ENCODE data around the gene TSPAN1. TPM values are rescaled to one million over a fixed set of nuclear protein-coding genes. Genes with fewer than 3 reads are reported as not detected.

The TSPAN1 gene
- 12.2 and 13.9 TPM in 2 replicates for polyA plus RNA-seq (2012; rRNA removed)
- polyA plus RNA-seq (2012; cell fraction: cytosol; rRNA removed) = 9.8 and 13.5 TPM in 2 replicates
- 10.2 and 14.0 TPM in 2 replicates for polyA plus RNA-seq (2012; cell fraction: nucleus; rRNA removed)

GRCh38 chr1:46174448-46175231 is at the start of gene TSPAN1:
Gene TSPAN1, plus strand, starts transcription at chr1:46175087. Its CDS starts 6,021 bp downstream, at chr1:46181108.
- Histone ChIP-seq H3K4me1 (ENCODE audit: control insufficient read depth in 1 of 2, insufficient read depth in 2 of 2, low read depth in 1 of 2, low read length in 1 of 2) (peaks cover 7 to 9% of the 10 kb centered on the region in 2 experiments; a peak in 2 of 4 replicates), H3K27ac (ENCODE audit: low read depth in 2 of 2, low read length in 1 of 2) (no peak within 1 kb of the TSS), H4K20me1 (ENCODE audit: insufficient read depth) (no peaks in the 10 kb centered on the region), H3K4me2 (no peak within 1 kb of the TSS), H3K9me2 (no peaks in the 10 kb centered on the region), H3K27me3 (ENCODE audit: insufficient read depth) (no peaks in the 10 kb centered on the region), H2AFZ (ENCODE audit: low read depth) (no peak within 1 kb of the TSS), H3K9ac (no peak within 1 kb of the TSS), H3K79me2 (ENCODE audit: insufficient read depth) (no peaks in the 10 kb centered on the region), H3K4me3 (ENCODE audit: low read depth in 2 of 2, low read length in 1 of 2) (no peak within 1 kb of the TSS), H3F3A (replicated peaks; ENCODE audit: insufficient read depth) (peaks cover 5% of the 10 kb centered on the region), H3K9me3 (no peaks in the 10 kb centered on the region), H3K36me3 (replicated peaks in 1 of 2; ENCODE audit: control insufficient read depth in 1 of 2, insufficient read depth in 2 of 2, low read length in 1 of 2) (no peaks in the 10 kb centered on the region)
- TF ChIP-seq CTCF (IDR thresholded peaks at IDR 0.05) (no peak), RFX5 (IDR thresholded peaks at IDR 0.05; ENCODE audit: low read length) (no peak), MEF2A (IDR thresholded peaks at IDR 0.05; ENCODE audit: borderline replicate concordance, low read depth) (no peak)
- ChIA-PET POLR2A (interaction anchor here (0.6 kb wide), 1 partner anchor 12 kb away, joined by 3 read pairs; no protein-coding TSS in a partner anchor), CTCF (interaction anchor here (0.6 to 1.7 kb wide), 4 partner anchors 49 to 138 kb away, joined by 3 to 5 read pairs (median 4); no protein-coding TSS in a partner anchor)
- DNase-seq = no peak
- 91% methylated on average over 11 of the region's 11 CpGs for WGBS (ENCODE audit: low lambda C conversion rate)

- no peak overlapping the region for H3K4me2 ChIP-seq
- ChIA-PET CTCF (no interaction called here), POLR2A (no interaction called here)
- no peaks in the 10 kb centered on the region for H4K20me1 ChIP-seq (ENCODE audit: insufficient read depth)
- H3K27me3 ChIP-seq (ENCODE audit: insufficient read depth) = no peaks in the 10 kb centered on the region
- H3K79me2 ChIP-seq (ENCODE audit: insufficient read depth) = peaks cover 57% of the 10 kb centered on the region
- DNase-seq = no peak
- H3F3A ChIP-seq (replicated peaks; ENCODE audit: insufficient read depth) = peaks cover 7% of the 10 kb centered on the region
- H3K9ac ChIP-seq = no peak overlapping the region
- H3K4me3 ChIP-seq (ENCODE audit: low read depth in 2 of 2, low read length in 1 of 2) = no peak overlapping the region
- WGBS (ENCODE audit: low lambda C conversion rate) = 90% methylated on average over 3 of the region's 3 CpGs
- TF ChIP-seq RXRA (IDR thresholded peaks at IDR 0.05; ENCODE audit: borderline replicate concordance, low read depth) (no peak), YY1 (IDR thresholded peaks at IDR 0.05; ENCODE audit: low read depth) (no peak), RCOR1 (IDR thresholded peaks at IDR 0.05; ENCODE audit: low read length) (no peak), RFX5 (IDR thresholded peaks at IDR 0.05; ENCODE audit: low read length) (no peak), CTCF (IDR thresholded peaks at IDR 0.05) (no peak), GABPA (IDR thresholded peaks at IDR 0.05; ENCODE audit: low read depth) (no peak), TEAD4 (IDR thresholded peaks at IDR 0.05; ENCODE audit: borderline replicate concordance, insufficient read depth) (no peak)
- no peak overlapping the region for H2AFZ ChIP-seq (ENCODE audit: low read depth)
- H3K36me3 ChIP-seq (replicated peaks in 1 of 2; ENCODE audit: control insufficient read depth in 1 of 2, insufficient read depth in 2 of 2, low read length in 1 of 2) = no peaks in the 10 kb centered on the region
- no peaks in the 10 kb centered on the region for H3K9me2 ChIP-seq
- no peaks in the 10 kb centered on the region for H3K9me3 ChIP-seq
- peaks cover 0 to under 1% of the 10 kb centered on the region in 2 experiments; a peak in 1 of 4 replicates for H3K4me1 ChIP-seq (ENCODE audit: control insufficient read depth in 1 of 2, insufficient read depth in 2 of 2, low read depth in 1 of 2, low read length in 1 of 2)
- H3K27ac ChIP-seq (ENCODE audit: low read depth in 2 of 2, low read length in 1 of 2) = no peak overlapping the region
These were observed 46.5 kb upstream of the TSPAN1 start for GRCh38 chr1:46128344-46128743.
